Breast epithelium (tissue), 3 donors: Measurements from ENCODE around the gene C9orf152.
"Not testable (repeated sequence)": the region's sequence is repeated elsewhere in the genome, so short reads cannot be mapped to it uniquely, and the experiment has no call there.

ENCODE experiments used
- POLR2AphosphoS5 ChIP-seq, 3 donors: sonication (generic); formaldehyde crosslinking; IDR thresholded peaks; one replicate each; pipeline ENCODE4 v1.6.1; 2017; ENCODE audit warnings: antibody characterized with exemption in 3 of 3
- TF ChIP-seq, protein P1 (sequence below), 3 donors: fragments of 450-650 bp; IDR thresholded peaks; one replicate each; pipeline ENCODE4 v1.5.1; 2016 to 2017; ENCODE audit warnings: antibody characterized with exemption in 3 of 3, mild to moderate bottlenecking in 3 of 3, moderate library complexity in 3 of 3

DNA sequence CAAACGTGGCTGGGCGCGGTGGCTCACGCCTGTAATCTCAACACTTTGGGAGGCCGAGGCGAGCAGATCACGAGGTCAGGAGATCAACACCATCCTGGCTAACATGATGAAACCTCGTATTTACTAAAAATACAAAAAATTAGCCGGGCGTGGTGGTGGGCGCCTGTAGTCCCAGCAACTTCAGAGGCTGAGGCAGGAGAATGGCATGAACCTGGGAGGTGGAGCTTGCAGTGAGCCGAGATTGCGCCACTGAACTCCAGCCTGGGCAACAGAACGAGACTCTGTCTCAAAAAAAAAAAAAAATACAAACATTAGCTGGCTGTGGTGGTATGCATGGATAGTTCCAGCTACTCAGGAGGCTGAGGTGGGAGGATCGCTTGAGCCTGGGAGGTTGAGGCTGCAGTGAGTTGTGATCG, 11.9 kb downstream of the C9orf152 start:
- TF ChIP-seq, protein P1, sequence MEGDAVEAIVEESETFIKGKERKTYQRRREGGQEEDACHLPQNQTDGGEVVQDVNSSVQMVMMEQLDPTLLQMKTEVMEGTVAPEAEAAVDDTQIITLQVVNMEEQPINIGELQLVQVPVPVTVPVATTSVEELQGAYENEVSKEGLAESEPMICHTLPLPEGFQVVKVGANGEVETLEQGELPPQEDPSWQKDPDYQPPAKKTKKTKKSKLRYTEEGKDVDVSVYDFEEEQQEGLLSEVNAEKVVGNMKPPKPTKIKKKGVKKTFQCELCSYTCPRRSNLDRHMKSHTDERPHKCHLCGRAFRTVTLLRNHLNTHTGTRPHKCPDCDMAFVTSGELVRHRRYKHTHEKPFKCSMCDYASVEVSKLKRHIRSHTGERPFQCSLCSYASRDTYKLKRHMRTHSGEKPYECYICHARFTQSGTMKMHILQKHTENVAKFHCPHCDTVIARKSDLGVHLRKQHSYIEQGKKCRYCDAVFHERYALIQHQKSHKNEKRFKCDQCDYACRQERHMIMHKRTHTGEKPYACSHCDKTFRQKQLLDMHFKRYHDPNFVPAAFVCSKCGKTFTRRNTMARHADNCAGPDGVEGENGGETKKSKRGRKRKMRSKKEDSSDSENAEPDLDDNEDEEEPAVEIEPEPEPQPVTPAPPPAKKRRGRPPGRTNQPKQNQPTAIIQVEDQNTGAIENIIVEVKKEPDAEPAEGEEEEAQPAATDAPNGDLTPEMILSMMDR (IDR thresholded peaks at IDR 0.05) = not testable (repeated sequence)
- TF ChIP-seq POLR2AphosphoS5 (IDR thresholded peaks at IDR 0.05) = not testable (repeated sequence)
